SK-N-MC (cell line): ENCODE data around the gene SRR.
A peak's percentile ranks its signal among the peaks of the same experiment; 100 is the strongest.
"Not testable (repeated sequence)": the region's sequence is repeated elsewhere in the genome, so short reads cannot be mapped to it uniquely, and the experiment has no call there.

Experiments
- DNase-seq: peaks from one replicate; pipeline ENCODE4 v3.0.0-alpha.2; 2011; ENCODE audit warnings: low read depth, low spot score
- H3K27ac ChIP-seq: fragments of 200-600 bp; sonication (generic); 2 replicates; pipeline ENCODE4 v1.5.1; 2016; ENCODE audit warnings: mixed run types
- H3K36me3 ChIP-seq: fragments of 200-600 bp; sonication (generic); 2 replicates; pipeline ENCODE4 v1.6.1; 2017; ENCODE audit warnings: antibody characterized with exemption, low read length, mixed read lengths; ENCODE audit not compliant: insufficient read depth
- H3K4me3 ChIP-seq: fragments of 200-600 bp; sonication (generic); 2 replicates; pipeline ENCODE4 v1.5.1; 2016
- H3K9ac ChIP-seq: fragments of 200-600 bp; sonication (generic); 2 replicates; pipeline ENCODE4 v1.8.0; 2017; ENCODE audit warnings: mixed run types, mixed read lengths; ENCODE audit not compliant: insufficient read length
- H3K9me3 ChIP-seq: fragments of 200-600 bp; sonication (generic); 2 replicates; pipeline ENCODE4 v1.6.1; 2017; ENCODE audit warnings: low read depth, mild to moderate bottlenecking, antibody characterized with exemption, low read length, moderate library complexity, mixed read lengths
- EZH2 ChIP-seq: fragments of 200-600 bp; sonication (generic); IDR thresholded peaks from one replicate; pipeline ENCODE4 v1.6.1; 2017; ENCODE audit warnings: antibody characterized with exemption
- FOXP2 ChIP-seq: optimal IDR thresholded peaks from 2 replicates; pipeline ENCODE3; 2011; ENCODE audit warnings: mild to moderate bottlenecking, moderate library complexity; ENCODE audit not compliant: insufficient read depth; ENCODE audit errors: extremely low read length, control extremely low read depth
- POLR2AphosphoS5 ChIP-seq: IDR thresholded peaks from 2 replicates; pipeline ENCODE4 v1.6.1; 2012; ENCODE audit warnings: mild to moderate bottlenecking, low read depth, low read length, borderline replicate concordance

Gene SRR, protein sequence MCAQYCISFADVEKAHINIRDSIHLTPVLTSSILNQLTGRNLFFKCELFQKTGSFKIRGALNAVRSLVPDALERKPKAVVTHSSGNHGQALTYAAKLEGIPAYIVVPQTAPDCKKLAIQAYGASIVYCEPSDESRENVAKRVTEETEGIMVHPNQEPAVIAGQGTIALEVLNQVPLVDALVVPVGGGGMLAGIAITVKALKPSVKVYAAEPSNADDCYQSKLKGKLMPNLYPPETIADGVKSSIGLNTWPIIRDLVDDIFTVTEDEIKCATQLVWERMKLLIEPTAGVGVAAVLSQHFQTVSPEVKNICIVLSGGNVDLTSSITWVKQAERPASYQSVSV

GRCh38 chr17:2303204-2304188, at the start of gene SRR, which contains the start of gene SMG6:
Gene SRR (plus strand): TSS chr17:2303950. CDS start chr17:2315561, 11,611 bp downstream.
Gene SMG6 (minus strand): TSS chr17:2303785. CDS start chr17:2303720, 65 bp downstream.
- Histone ChIP-seq H3K36me3 (peaks cover 19% of the 10 kb centered on the region; the same call in 1 of the 2 replicates), H3K4me3 (peak within 1 kb of the TSS; percentile 99), H3K9me3 (no peaks in the 10 kb centered on the region), H3K27ac (peak within 1 kb of the TSS; percentile 82), H3K9ac (peak within 1 kb of the TSS; percentile 87)
- no peak for DNase-seq
- no peak for TF ChIP-seq EZH2
- TF ChIP-seq FOXP2: no peak
- TF ChIP-seq POLR2AphosphoS5: peak; percentile 48; the same call in 1 of the 2 replicates

DNA sequence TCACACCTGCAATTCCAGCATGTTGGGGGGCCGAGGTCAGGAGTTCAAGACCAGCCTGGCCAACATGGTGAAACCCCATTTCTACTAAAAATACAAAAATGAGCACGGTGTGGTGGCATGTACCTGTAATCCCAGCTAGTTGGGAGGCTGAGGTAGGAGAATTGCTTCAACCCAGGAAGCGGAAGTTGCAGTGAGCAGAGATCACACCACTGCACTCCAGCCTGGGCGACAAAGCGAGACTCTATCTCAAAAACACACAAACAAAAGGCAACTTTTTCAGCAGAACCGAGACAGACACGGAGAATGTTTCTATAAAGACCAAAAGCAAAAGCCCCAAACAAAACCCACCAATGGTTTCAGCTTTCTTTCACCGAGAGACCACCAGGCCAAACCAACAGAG, 44.9 kb upstream of the SRR start:
- not testable (repeated sequence) for H3K27ac ChIP-seq, H3K4me3 ChIP-seq, DNase-seq, H3K36me3 ChIP-seq, H3K9ac ChIP-seq, H3K9me3 ChIP-seq

DNA sequence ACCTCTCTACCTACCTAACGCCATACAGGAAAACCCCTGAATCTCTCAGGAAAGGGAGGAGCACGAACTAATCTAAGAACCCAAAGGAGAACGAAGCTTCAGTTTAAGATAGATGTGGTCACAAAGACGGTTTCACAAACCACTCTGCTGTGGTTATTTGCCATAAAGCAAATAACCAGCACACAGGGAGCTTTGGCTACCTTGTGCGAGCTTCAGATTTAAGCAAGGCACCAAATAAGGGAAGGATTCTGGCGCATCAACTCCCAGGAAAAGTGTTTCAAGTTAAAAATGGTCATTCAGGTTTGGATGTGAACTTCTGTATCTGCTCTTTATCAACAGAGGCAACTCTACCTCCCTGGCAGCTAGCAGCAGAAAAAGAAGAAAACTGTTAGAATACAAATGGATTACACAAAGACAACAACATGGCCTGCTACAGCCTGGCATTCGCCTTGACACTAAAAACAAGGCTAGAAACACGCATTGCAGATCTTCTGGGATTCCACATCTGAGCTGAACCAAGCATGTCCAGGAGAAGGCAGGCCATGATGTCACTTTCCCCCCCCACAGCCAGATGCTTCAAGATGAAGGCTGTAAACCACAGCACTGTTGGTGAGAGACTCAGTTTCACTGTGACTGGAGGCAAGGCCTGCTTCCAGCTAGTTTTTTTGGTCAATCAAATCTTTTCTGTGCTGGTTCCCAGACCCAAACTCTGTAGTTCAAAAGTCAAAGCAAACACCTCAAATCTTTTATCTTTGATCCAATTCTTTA, 43.8 kb upstream of the SRR start:
- TF ChIP-seq EZH2 (no peak), FOXP2 (no peak), POLR2AphosphoS5 (no peak)
- DNase-seq: no peak
- Histone ChIP-seq H3K9ac (no peak overlapping the region), H3K4me3 (no peak overlapping the region), H3K9me3 (no peaks in the 10 kb centered on the region), H3K36me3 (no peaks in the 10 kb centered on the region), H3K27ac (no peak overlapping the region)

GRCh38 chr17:2262135-2262587, 41.6 kb upstream of the SRR start:
- H3K9ac ChIP-seq: no peak overlapping the region
- no peak for DNase-seq
- no peak overlapping the region for H3K4me3 ChIP-seq
- TF ChIP-seq EZH2 (no peak), POLR2AphosphoS5 (no peak), FOXP2 (no peak)
- H3K9me3 ChIP-seq: no peaks in the 10 kb centered on the region
- H3K36me3 ChIP-seq: peaks cover 4% of the 10 kb centered on the region; the same call in 1 of the 2 replicates
- no peak overlapping the region for H3K27ac ChIP-seq

GRCh38 chr17:2263183-2264066, 40.3 kb upstream of the SRR start:
- Histone ChIP-seq H3K9me3 (no peaks in the 10 kb centered on the region), H3K4me3 (no peak overlapping the region), H3K27ac (peak overlapping the region; percentile 40; the same call in 1 of the 2 replicates), H3K36me3 (peaks cover 4% of the 10 kb centered on the region; the same call in 1 of the 2 replicates), H3K9ac (no peak overlapping the region)
- TF ChIP-seq FOXP2 (no peak), EZH2 (no peak), POLR2AphosphoS5 (no peak)
- DNase-seq: no peak

- DNase-seq: no peak
- Histone ChIP-seq H3K9me3 (no peaks in the 10 kb centered on the region), H3K9ac (no peak overlapping the region), H3K4me3 (no peak overlapping the region), H3K27ac (no peak overlapping the region), H3K36me3 (peaks cover 4% of the 10 kb centered on the region; the same call in 1 of the 2 replicates)
- TF ChIP-seq POLR2AphosphoS5 (no peak), FOXP2 (no peak), EZH2 (no peak)
These were observed 39.5 kb upstream of the SRR start for GRCh38 chr17:2264067-2264860.

- not testable (repeated sequence) for H3K27ac ChIP-seq, DNase-seq, H3K9me3 ChIP-seq, H3K36me3 ChIP-seq, H3K9ac ChIP-seq, H3K4me3 ChIP-seq
These were observed 38.6 kb upstream of the SRR start for GRCh38 chr17:2265166-2265565.
